Thyroid gland (tissue), 4 donors: ENCODE measurements around the gene TADA1. TPM values are rescaled to one million over a fixed set of nuclear protein-coding genes. Genes with fewer than 3 reads are reported as not detected.

ENCODE experiments used
- DNase-seq, 2 donors: peaks; one replicate each; pipeline ENCODE4 v3.0.0-alpha.2; 2019
- H3K27ac ChIP-seq, 3 donors: fragments of 200-600 bp; sonication (generic); 1 replicate in 2 of 3; 2 replicates in 1 of 3; pipeline ENCODE4 v1.5.1; 2016 to 2019; ENCODE audit warnings: mild to moderate bottlenecking in 1 of 3, moderate library complexity in 1 of 3
- H3K27me3 ChIP-seq: fragments of 200-600 bp; sonication (generic); one replicate; pipeline ENCODE4 v1.5.1; 2019
- H3K36me3 ChIP-seq, 2 donors: fragments of 200-600 bp; sonication (generic); one replicate each; pipeline ENCODE4 v1.5.1; 2016 to 2019
- H3K4me1 ChIP-seq, 2 donors: fragments of 200-600 bp; sonication (generic); one replicate each; pipeline ENCODE4 v1.5.1; 2017 to 2019
- H3K4me3 ChIP-seq, 3 donors: fragments of 200-600 bp; sonication (generic); replicated peaks in 1 of 3; 1 replicate in 2 of 3; 2 replicates in 1 of 3; pipeline ENCODE4 v1.5.1; 2016; ENCODE audit warnings: mild to moderate bottlenecking in 1 of 3
- H3K9me3 ChIP-seq: fragments of 200-600 bp; sonication (generic); one replicate; pipeline ENCODE4 v1.5.1; 2017
- CTCF ChIP-seq, 6 experiments: fragments of 200-600 bp in 3 of 6; fragments of 450-650 bp in 3 of 6; sonication (generic) in 3 of 6; IDR thresholded peaks; one replicate each; pipeline ENCODE4 v1.5.1; 2016 to 2019; ENCODE audit warnings: antibody characterized with exemption in 6 of 6, mild to moderate bottlenecking in 2 of 6, inconsistent platforms in 1 of 6, moderate library complexity in 1 of 6
- POLR2A ChIP-seq, 2 donors: fragments of 450-650 bp; IDR thresholded peaks; one replicate each; pipeline ENCODE4 v1.6.1; 2017; ENCODE audit warnings: antibody characterized with exemption in 2 of 2, mild to moderate bottlenecking in 2 of 2, moderate library complexity in 1 of 2
- WGBS, 2 donors: methylation state at CpG; one replicate each; pipeline ENCODE4 v1.1.5; 2017; 5-methylcytosine and 5-hydroxymethylcytosine counted together
- intact Hi-C: fragments of 100-400 bp; cut with DNase I; formaldehyde crosslinking; loops from one replicate; pipeline ENCODE4 v1.15.1; 2023
- total RNA-seq, 4 donors: library from RNA; depleted of rRNA; stranded (reverse); fragments of >200 nt; gene quantifications; one replicate each; pipeline ENCODE4 v1.2.3, GENCODE V29; 2016

Gene TADA1
- total RNA-seq, 4 donors from 2014 or later, result 14.6 to 17.3 (median 16.1) TPM

DNA sequence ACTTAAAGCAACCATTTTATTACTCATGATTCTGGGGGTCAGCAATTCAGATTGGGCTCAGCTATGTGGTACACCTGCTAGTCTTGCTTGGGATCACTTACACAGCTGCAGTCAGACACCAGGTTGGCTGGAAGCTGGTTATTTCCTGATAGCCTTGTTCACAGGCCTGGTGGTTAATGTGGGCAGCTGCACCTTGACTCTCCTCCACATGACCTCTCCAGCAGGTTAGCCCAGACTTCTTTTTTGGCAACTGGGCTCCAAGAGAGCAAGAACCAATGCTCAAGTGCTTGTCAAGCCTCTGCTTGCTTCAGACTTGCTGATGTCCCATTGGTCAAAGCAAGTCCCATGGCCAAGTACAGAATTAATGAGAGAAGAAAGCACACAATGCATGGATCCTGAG lies 48.6 kb downstream of the TADA1 start:
- DNase-seq, result no peak
- intact Hi-C loops, result no loop called here
- Histone ChIP-seq H3K36me3 (no peaks in the 10 kb centered on the region), H3K4me3 (no peak overlapping the region), H3K27me3 (no peaks in the 10 kb centered on the region), H3K9me3 (no peaks in the 10 kb centered on the region), H3K27ac (no peak overlapping the region), H3K4me1 (no peaks in the 10 kb centered on the region)
- TF ChIP-seq CTCF (IDR thresholded peaks at IDR 0.05) (no peak), POLR2A (IDR thresholded peaks at IDR 0.05) (no peak)

DNA sequence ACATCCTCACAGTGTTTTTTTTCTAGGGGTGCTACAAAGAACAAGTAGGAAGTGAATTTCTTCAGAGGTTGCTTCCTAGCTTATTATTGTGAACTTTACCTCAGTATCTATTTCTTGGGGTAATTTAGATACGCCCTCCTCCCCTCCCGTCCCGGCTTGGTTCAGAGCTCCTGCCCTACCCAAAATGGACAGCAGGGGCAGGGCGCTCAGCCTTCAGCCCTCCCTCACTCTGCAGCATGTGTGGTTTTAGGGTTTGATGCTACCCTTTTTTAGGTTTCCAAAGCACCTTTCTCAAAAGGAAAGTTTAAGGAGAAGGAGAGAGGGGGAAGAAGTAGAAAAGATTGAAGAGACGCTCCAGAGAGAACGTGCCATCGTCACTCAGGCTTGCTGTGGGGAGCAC lies 53.7 kb downstream of the TADA1 start:
- H3K27ac ChIP-seq, result no peak overlapping the region
- WGBS, 2 donors, result 63 to 68% methylated on average over 7 of the region's 7 CpGs
- intact Hi-C loops, result no loop called here

GRCh38 chr1:166819974-166820373 lies 56.1 kb downstream of the TADA1 start:
- no peak for TF ChIP-seq CTCF (IDR thresholded peaks at IDR 0.05)
- no peak for TF ChIP-seq POLR2A (IDR thresholded peaks at IDR 0.05)
- Histone ChIP-seq H3K36me3 (no peaks in the 10 kb centered on the region), H3K27ac (no peak overlapping the region), H3K9me3 (no peaks in the 10 kb centered on the region), H3K27me3 (no peaks in the 10 kb centered on the region), H3K4me1 (peaks cover 3 to 4% of the 10 kb centered on the region in 2 donors), H3K4me3 (no peak overlapping the region)
- intact Hi-C loops, result no loop called here
- DNase-seq, result no peak
- 100% methylated on average over 1 to 2 of the region's 2 CpGs for WGBS, 2 donors

More for the DNA sequence above, 53.7 kb downstream of the TADA1 start:
- TF ChIP-seq POLR2A (IDR thresholded peaks at IDR 0.05), result no peak
- no peak for TF ChIP-seq CTCF (IDR thresholded peaks at IDR 0.05)
- Histone ChIP-seq H3K4me3 (no peak overlapping the region), H3K9me3 (no peaks in the 10 kb centered on the region), H3K4me1 (no peaks in the 10 kb centered on the region), H3K36me3 (no peaks in the 10 kb centered on the region), H3K27me3 (no peaks in the 10 kb centered on the region)
- DNase-seq, result no peak

DNA sequence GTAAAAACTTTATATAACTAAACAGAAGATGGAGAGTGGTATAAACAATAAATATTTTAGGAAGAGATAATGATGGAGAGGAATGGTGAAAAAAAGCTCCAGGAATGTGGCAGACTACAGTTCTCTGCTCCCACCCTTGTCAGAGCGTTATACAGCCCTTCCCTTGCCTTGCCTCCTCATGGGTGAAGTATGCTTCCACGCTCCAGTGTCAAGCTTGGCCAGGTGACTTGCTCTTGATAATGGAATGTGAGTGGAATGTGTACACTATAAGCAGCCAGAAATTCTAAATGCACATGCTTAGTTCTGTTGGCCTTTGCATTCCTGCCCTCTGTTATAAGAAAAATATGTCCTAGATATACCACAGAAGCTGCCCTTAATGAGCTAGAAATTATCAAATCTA lies 61.5 kb downstream of the TADA1 start:
- Histone ChIP-seq H3K36me3 (no peaks in the 10 kb centered on the region), H3K9me3 (no peaks in the 10 kb centered on the region), H3K4me1 (peaks cover 8 to 17% of the 10 kb centered on the region in 2 donors), H3K27ac (peak overlapping the region in 2 of 3 donors; percentile 50 to 67), H3K4me3 (no peak overlapping the region), H3K27me3 (no peaks in the 10 kb centered on the region)
- TF ChIP-seq POLR2A (IDR thresholded peaks at IDR 0.05), result no peak
- no peak for TF ChIP-seq CTCF (IDR thresholded peaks at IDR 0.05)
- DNase-seq, result peak; percentile 71 to 77
- intact Hi-C loops, result no loop called here
- 29 to 40% methylated on average over 2 of the region's 2 CpGs for WGBS, 2 donors

DNA sequence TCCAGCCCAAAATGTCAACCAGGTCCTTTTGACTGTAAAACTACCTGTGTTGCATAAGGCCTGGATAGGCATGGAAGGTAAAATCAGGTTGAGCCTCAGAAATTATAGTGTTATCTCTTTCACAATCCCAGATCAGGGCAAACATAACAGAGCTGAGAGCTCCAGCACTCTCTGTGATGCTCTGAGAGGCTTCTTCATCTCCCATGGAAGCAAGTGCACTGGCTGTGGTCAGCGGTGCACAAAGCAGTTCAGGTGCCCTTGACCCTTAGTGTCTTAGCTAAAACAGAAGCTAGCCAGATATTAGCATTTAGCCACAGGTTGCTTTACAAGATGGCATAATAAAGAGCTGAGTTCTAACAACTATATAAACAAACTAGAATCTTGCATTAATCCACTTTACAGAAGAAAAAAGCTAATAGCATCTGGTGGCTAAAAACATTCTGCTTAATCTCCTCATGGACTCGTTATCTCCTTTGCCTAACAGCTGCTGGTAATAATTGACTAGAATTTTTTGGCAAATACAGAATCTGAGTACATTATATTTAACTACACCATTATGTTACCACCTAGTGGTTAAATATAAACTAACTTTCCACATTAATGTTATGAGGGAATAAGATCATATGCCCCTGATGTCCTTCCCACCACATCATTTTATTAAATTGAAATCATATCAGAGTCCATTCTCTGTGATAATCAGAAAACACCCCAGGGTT lies 62.4 kb downstream of the TADA1 start:
- Histone ChIP-seq H3K27ac (peak overlapping the region in 1 of 3 donors; percentile 50), H3K4me1 (peaks cover 8 to 17% of the 10 kb centered on the region in 2 donors), H3K27me3 (no peaks in the 10 kb centered on the region), H3K36me3 (no peaks in the 10 kb centered on the region), H3K4me3 (no peak overlapping the region), H3K9me3 (no peaks in the 10 kb centered on the region)
- peak in 1 of 2 donors; percentile 12 for DNase-seq
- no peak for TF ChIP-seq CTCF (IDR thresholded peaks at IDR 0.05)
- TF ChIP-seq POLR2A (IDR thresholded peaks at IDR 0.05), result no peak
- 48 to 53% methylated on average over 2 of the region's 2 CpGs for WGBS, 2 donors
- intact Hi-C loops, result no loop called here
